ENCODE data around the gene TVP23B.
"Not testable (repeated sequence)": the region's sequence is repeated elsewhere in the genome, so short reads cannot be mapped to it uniquely, and the experiment has no call there.

GRCh38 chr17:18781805-18782204 is 822 bp downstream of the TVP23B start:
- TF ChIP-seq CTCF, POLR2A (IDR thresholded peaks at IDR 0.05): not testable (repeated sequence)
